ENCODE measurements around the gene LMLN.

LMLN gene

DNA sequence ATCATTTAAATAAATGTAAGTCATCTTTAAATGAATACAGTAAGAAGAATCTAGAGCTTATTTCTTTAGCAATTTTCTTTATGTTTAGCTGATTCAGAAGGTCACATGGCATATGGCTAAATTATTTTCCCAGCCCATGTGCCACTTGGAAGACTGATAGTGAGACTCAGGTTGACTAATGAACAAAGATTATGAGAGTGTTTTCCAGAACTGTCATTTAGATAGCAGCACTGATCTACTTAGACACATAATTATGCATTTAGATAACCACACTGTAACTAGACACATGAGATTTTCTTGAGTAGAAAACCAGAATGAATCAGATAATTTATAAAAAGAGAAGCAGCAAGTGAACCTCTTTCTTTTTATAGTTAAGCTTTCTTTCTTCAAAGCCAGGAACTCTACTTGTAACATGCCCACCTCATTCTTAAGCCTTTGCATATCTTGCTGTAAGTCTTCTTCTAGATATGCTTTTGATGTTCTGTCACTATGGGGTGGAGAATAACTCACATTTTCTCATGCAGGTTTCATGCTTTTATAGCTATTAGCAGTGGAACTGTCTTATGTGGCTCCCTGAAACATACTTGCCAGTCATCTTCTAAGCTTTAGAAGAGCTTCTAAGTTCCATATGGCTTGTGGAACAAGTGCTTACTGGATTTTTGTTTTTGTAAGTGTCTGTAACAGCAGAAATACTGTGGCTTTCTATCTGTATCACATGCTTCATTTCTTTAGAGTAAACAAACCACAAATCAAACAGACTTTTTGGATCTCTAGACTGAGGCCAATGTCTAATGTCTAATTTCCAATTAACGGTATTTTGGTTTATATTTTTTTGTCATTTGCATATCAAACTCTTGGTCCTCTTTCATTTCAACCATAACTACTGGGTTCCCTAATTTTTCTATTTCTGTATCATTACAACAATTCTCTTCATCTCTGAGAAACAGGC is 101.4 kb downstream of the LMLN start:
- no peaks in the 10 kb centered on the region for H3K9me3 ChIP-seq

DNA sequence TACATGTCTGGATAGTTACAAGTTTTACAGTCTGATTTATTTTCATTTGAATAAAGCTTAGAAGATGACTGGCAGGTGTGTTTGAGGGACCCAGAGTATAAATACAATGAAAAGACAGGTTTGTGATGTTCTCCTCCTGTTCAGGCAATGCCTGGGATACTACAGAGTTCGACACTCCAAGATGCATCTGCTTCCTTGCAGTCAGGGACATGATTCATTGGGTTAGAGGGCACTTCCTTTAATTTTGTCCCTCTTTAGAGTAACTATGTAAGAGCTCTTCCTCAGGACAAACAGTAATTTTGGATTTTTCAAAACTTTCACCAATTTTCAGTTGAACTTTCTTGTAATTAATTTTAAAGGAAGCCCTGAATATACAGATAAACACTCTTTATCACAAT is 102.0 kb downstream of the LMLN start:
- TF ChIP-seq, protein P1, sequence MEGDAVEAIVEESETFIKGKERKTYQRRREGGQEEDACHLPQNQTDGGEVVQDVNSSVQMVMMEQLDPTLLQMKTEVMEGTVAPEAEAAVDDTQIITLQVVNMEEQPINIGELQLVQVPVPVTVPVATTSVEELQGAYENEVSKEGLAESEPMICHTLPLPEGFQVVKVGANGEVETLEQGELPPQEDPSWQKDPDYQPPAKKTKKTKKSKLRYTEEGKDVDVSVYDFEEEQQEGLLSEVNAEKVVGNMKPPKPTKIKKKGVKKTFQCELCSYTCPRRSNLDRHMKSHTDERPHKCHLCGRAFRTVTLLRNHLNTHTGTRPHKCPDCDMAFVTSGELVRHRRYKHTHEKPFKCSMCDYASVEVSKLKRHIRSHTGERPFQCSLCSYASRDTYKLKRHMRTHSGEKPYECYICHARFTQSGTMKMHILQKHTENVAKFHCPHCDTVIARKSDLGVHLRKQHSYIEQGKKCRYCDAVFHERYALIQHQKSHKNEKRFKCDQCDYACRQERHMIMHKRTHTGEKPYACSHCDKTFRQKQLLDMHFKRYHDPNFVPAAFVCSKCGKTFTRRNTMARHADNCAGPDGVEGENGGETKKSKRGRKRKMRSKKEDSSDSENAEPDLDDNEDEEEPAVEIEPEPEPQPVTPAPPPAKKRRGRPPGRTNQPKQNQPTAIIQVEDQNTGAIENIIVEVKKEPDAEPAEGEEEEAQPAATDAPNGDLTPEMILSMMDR (IDR thresholded peaks at IDR 0.05; ENCODE audit: low read depth, low read length): no peak
- Histone ChIP-seq H3K4me3 (ENCODE audit: low read depth, low read length) (no peak overlapping the region), H3K27me3 (peaks cover 27% of the 10 kb centered on the region), H3K4me1 (no peaks in the 10 kb centered on the region), H3K36me3 (no peaks in the 10 kb centered on the region), H3K9me3 (no peaks in the 10 kb centered on the region)
- no peak for DNase-seq

More for the DNA sequence above, 101.4 kb downstream of the LMLN start:
- Histone ChIP-seq H3K4me3 (ENCODE audit: low read depth, low read length) (no peak overlapping the region), H3K36me3 (no peaks in the 10 kb centered on the region), H3K27me3 (peaks cover 27% of the 10 kb centered on the region), H3K4me1 (no peaks in the 10 kb centered on the region)
- TF ChIP-seq, protein P1 (IDR thresholded peaks at IDR 0.05; ENCODE audit: low read depth, low read length): no peak
- DNase-seq: no peak

DNA sequence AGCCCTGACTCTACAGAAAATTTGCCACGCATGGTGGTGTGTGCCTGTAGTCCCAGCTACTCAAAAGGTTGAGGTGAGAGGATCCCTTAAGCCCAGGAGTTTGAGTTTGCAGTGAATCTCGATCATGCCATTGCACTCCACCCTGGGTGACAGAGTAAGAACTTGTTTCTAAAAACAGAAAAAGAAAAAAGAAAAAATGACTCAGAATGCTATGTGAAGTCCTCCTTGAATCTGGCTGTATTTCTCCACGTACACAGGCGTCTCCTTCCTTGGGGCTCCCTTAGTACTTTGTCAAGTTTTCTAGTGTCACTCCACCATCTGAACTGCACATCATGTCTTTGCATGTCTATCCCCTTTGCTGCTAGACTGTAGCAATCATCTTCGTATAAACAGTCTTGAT is 104.4 kb downstream of the LMLN start:
- H3K9me3 ChIP-seq: no peaks in the 10 kb centered on the region
- DNase-seq: no peak
- no peak overlapping the region for H3K4me3 ChIP-seq (ENCODE audit: low read depth, low read length)
- TF ChIP-seq, protein P1 (IDR thresholded peaks at IDR 0.05; ENCODE audit: low read depth, low read length): no peak
- no peaks in the 10 kb centered on the region for H3K4me1 ChIP-seq
- H3K27me3 ChIP-seq: peaks cover 27% of the 10 kb centered on the region
- no peaks in the 10 kb centered on the region for H3K36me3 ChIP-seq

DNA sequence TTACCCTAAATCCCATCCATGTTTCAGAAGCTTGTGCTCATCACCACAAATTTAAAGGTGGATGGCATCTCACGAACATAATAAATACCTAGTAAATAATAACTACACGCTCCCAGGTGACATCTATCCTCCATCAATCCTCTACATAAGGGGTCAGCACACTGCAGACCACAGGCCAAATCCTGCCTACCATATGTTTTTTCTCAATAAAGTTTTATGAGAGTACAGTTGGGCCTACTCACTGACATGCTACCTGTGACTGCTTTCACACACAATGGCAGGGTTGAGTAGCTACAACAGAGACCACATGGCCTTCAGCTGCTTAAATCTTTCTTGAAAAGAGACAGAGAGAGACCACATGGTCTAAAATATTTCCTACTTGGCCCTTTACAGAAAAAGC is 105.9 kb downstream of the LMLN start:
- TF ChIP-seq, protein P1 (IDR thresholded peaks at IDR 0.05; ENCODE audit: low read depth, low read length): no peak
- Histone ChIP-seq H3K27me3 (peaks cover 22% of the 10 kb centered on the region), H3K9me3 (no peaks in the 10 kb centered on the region), H3K4me3 (ENCODE audit: low read depth, low read length) (no peak overlapping the region), H3K4me1 (no peaks in the 10 kb centered on the region), H3K36me3 (no peaks in the 10 kb centered on the region)
- no peak for DNase-seq

DNA sequence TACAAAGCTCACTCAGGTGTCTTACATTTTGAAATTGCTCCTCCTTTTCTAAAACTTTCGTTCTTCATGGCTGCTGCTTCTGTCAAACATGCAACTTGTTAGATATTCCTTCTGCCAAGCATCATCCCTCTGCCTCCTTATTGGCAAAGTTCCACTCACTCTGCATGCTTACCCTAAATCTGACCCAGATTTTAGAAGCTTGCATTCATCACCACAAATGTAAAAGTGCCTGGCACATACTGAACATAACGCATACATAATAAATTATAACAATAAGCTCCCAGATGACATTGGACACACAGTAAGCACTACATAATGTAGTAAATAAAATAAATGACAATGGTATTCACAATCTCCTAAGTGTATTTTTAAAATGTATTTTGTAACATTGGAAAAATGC is 107.4 kb downstream of the LMLN start:
- TF ChIP-seq, protein P1 (IDR thresholded peaks at IDR 0.05; ENCODE audit: low read depth, low read length): no peak
- no peak for DNase-seq
- peaks cover 21% of the 10 kb centered on the region for H3K27me3 ChIP-seq

DNA sequence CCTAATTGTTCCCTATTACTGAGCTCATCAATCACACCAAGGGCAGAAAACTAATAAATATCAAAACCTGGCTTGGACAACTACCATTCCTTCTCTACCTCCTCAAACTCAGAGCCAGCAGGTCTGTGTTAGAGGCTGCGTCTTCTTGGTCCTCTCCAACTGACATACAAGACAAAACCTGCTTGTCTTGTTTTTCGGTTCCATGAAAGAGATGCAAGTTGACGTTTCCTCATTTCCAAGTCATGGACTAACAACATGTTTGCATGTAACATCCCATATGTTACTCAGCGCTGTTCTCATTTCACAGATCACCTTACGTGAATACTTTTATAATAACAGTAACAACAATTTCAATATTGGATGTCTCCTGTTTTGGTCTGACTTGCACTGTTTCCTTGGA is 110.9 kb downstream of the LMLN start:
- no peak for DNase-seq
- peaks cover 32% of the 10 kb centered on the region for H3K27me3 ChIP-seq

More for the DNA sequence above, 107.4 kb downstream of the LMLN start:
- H3K36me3 ChIP-seq: no peaks in the 10 kb centered on the region
- no peak overlapping the region for H3K4me3 ChIP-seq (ENCODE audit: low read depth, low read length)
- H3K4me1 ChIP-seq: no peaks in the 10 kb centered on the region
- H3K9me3 ChIP-seq: no peaks in the 10 kb centered on the region

More for the DNA sequence above, 110.9 kb downstream of the LMLN start:
- Histone ChIP-seq H3K4me1 (no peaks in the 10 kb centered on the region), H3K36me3 (no peaks in the 10 kb centered on the region), H3K9me3 (no peaks in the 10 kb centered on the region), H3K4me3 (ENCODE audit: low read depth, low read length) (no peak overlapping the region)
- TF ChIP-seq, protein P1 (IDR thresholded peaks at IDR 0.05; ENCODE audit: low read depth, low read length): no peak

All from BE2C (cell line).